HG02885 (cell line): ENCODE data around the gene UTF1.
"Not testable (repeated sequence)": the region's sequence is repeated elsewhere in the genome, so short reads cannot be mapped to it uniquely, and the experiment has no call there.

Experiments used
- ATAC-seq: cut with Tn5 transposase; IDR thresholded peaks from one replicate; pipeline ENCODE4 v1.9.1; 2021; ENCODE audit warnings: mild to moderate bottlenecking; ENCODE audit not compliant: unreplicated experiment, poor library complexity

Gene UTF1

GRCh38 chr10:133207627-133208026 is 22.4 kb upstream of the UTF1 start:
- ATAC-seq, result no peak

- ATAC-seq, result no peak
These were observed 21.6 kb upstream of the UTF1 start for GRCh38 chr10:133208466-133208865.

GRCh38 chr10:133209117-133209516 is 20.9 kb upstream of the UTF1 start:
- no peak for ATAC-seq

GRCh38 chr10:133209641-133210040 is 20.4 kb upstream of the UTF1 start:
- ATAC-seq, result no peak

- no peak for ATAC-seq
These were observed 19.4 kb upstream of the UTF1 start for GRCh38 chr10:133210398-133211140.

- no peak for ATAC-seq
These were observed 18.7 kb upstream of the UTF1 start for GRCh38 chr10:133211141-133211830.

GRCh38 chr10:133211959-133212852 is 17.8 kb upstream of the UTF1 start:
- ATAC-seq, result no peak

GRCh38 chr10:133212853-133213494 is 17.0 kb upstream of the UTF1 start:
- no peak for ATAC-seq

GRCh38 chr10:133213641-133214467 is 16.2 kb upstream of the UTF1 start:
- ATAC-seq, result no peak

GRCh38 chr10:133214468-133215410 is 15.3 kb upstream of the UTF1 start:
- no peak for ATAC-seq

- no peak for ATAC-seq
These were observed 14.4 kb upstream of the UTF1 start for GRCh38 chr10:133215586-133215985.

GRCh38 chr10:133216776-133217175 is 13.2 kb upstream of the UTF1 start:
- ATAC-seq, result no peak

- ATAC-seq, result no peak
These were observed 12.0 kb upstream of the UTF1 start for GRCh38 chr10:133217800-133218589.

- no peak for ATAC-seq
These were observed 11.1 kb upstream of the UTF1 start for GRCh38 chr10:133218891-133219290.

GRCh38 chr10:133219782-133220181 is 10.2 kb upstream of the UTF1 start:
- ATAC-seq, result no peak

- ATAC-seq, result no peak
These were observed 8.7 kb upstream of the UTF1 start for GRCh38 chr10:133221331-133221730.

- ATAC-seq, result not testable (repeated sequence)
These were observed 8.3 kb upstream of the UTF1 start for GRCh38 chr10:133221756-133222155.

- no peak for ATAC-seq
These were observed 5.9 kb upstream of the UTF1 start for GRCh38 chr10:133224076-133224475.
